Fibroblast of the conjunctiva (primary cell): ENCODE data around the gene CEP120.
"Not testable (repeated sequence)": the region's sequence is repeated elsewhere in the genome, so short reads cannot be mapped to it uniquely, and the experiment has no call there.

Source experiments
- DNase-seq: peaks from one replicate; pipeline ENCODE4 v3.0.0-alpha.2; 2010; ENCODE audit warnings: low read depth

Gene CEP120

GRCh38 chr5:123438902-123439301 lies 15.7 kb upstream of the CEP120 start:
- DNase-seq: no peak

DNA sequence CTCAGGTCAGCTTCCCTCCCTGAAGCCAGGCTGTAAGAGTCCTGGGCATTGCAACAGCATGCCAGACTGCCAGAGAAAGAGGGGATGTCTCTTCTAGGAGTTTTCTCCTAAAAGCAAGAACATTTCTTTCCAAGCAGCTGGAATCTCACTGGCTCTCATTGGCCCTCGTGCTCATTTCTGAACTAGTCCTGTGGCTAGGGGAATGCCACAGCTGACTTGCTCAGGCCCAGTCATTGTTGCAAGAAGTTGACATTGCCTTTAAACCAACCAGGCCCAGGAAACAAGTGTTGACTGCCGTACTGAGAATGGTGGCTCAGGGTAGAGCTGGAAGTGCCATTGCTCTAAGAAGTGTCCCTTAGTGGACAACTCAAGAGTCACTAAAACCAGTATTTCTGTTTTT lies 15.0 kb upstream of the CEP120 start:
- DNase-seq: no peak

- no peak for DNase-seq
Measured at GRCh38 chr5:123436201-123436600, 13.0 kb upstream of the CEP120 start.

DNA sequence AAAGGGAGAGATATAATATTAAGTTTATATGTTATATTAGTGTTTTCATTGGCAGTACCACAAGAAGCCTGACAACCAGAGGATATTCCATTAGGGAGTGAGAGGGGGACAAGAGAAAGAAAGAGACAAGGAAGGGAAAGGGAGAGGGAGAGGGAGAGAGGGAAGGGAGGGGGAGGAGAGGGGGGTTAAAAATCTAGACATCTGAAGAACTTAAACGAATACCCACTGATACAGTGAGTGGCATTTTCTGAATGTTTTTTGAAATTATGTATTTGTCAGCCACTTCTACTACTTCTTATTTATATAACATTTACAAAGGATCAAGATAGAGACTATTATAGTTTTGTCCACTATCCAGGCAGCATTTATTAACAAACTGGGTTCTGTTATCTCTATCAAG lies 11.6 kb upstream of the CEP120 start:
- DNase-seq: no peak

DNA sequence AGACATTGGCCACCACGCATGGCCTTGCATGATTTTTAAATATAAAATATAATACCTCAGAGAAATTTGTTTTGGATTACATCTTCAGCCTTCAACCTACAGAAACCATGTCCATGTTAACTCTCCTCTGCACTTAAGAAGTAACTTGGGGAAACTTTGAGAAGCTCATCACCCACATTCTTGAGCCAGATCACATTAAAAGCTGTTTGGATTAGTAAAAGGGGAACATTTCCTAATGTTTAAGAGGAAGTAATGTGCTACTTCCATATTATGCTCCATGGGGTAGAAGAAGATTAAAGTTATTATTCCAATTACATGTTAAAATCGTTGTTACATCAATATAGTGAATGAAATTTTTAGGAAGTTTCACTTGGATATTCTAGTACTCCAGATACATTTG lies 10.4 kb upstream of the CEP120 start:
- DNase-seq: no peak

DNA sequence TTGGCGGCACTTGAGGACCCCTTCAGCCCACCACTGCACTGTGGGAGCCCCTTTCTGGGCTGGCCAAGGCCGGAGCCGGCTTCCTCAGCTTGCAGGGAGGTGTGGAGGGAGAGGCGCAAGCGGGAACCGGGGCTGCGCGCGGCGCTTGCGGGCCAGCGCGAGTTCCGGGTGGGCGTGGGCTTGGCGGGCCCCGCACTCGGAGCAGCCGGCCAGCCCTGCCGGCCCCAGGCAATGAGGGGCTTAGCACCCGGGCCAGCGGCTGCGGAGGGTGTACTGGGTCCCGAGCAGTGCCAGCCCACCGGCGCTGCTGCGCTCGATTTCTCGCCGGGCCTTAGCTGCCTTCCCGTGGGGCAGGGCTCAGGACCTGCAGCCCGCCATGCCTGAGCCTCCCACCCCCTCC lies 7.2 kb upstream of the CEP120 start:
- not testable (repeated sequence) for DNase-seq

DNA sequence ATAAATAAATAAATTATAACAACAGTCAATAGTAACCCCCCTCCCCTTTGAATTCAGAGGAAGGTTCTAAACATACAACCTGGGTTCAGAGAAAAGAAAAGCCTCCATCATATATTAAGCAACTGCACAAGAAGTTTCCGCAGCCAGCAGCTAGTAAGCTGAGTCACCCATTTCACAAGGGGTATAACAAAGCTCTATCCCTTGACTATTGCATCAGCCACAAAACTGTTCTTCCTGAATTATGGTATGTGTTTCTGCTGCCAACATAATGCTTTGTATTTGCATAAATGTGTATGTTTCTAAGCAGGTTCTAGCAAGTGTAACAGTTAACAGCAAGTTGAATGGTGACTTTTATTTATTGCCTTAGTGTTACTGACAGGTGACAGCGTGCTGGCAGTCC lies 6.8 kb upstream of the CEP120 start:
- DNase-seq: peak; percentile 96

DNA sequence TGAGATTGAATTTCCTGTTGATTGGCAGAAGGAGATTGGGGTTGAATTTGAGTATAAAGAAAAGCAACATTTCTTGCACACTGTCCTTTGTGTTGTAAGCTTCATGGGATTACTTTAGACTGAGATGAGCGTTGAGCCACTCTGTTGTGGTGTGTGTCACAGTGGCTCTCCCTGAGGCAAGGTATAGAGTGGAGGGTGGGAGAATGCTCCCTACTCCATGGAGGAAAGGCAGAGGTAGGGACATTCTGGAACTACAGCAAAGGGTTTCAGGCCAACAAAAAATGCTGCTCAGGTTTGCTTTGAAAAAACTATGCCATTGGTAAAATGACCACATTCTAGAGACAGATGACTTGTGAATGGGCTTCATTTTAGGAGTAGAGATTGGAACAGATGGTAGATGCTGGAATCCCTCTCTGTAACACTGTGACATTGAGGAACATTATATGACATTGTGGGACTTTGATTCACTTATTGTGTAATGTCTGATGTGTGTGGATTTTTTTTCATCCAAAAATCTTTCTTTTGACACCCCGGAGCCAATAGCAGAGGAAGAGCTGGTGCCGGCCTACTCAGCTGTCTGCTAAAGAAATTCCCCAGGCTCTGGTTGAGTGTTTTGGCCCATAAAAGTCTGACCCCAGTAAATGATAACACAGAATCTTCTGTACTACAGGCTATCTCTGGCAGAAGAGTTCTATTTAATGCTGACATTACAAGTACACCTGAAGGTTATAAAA lies 6.2 kb upstream of the CEP120 start:
- no peak for DNase-seq

GRCh38 chr5:123428521-123429220 lies 5.5 kb upstream of the CEP120 start:
- DNase-seq: no peak

DNA sequence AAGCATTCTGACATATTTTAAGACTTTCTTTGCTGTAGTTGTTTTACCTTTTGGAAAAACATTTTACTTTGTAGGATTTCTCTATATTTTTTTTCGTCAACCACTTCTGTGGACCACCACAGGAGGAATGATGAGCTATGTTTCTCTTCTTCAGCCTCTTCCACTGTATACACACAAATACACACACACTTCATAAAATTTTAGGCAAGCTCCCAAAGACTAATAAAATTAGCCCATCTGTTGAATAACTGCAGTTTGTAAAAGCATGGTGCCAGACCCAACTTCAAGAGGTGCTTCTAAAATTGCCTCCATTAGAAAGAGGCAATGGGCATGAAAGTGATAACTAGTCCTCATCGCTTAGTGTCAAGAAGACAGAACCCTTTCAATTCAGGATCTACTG lies 4.1 kb upstream of the CEP120 start:
- DNase-seq: no peak

DNA sequence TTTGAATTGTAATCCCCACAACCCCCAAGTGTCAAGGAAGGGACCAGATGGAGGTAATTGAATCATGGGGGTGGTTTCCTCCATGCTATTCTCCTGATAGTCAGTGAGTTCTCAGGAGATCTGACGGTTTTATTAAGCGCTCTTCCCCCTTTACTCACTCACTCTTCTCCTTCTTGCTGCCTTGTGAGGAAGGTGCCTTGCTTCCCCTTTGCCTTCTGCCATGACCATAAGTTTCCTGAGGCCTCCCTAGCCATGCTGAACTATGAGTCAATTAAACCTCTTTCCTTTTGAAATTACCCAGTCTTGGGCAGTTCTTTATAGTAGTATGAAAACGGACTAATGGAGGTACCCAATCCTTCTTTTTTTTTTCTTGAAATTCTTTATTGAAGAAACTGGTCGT lies 2.2 kb upstream of the CEP120 start:
- no peak for DNase-seq

DNA sequence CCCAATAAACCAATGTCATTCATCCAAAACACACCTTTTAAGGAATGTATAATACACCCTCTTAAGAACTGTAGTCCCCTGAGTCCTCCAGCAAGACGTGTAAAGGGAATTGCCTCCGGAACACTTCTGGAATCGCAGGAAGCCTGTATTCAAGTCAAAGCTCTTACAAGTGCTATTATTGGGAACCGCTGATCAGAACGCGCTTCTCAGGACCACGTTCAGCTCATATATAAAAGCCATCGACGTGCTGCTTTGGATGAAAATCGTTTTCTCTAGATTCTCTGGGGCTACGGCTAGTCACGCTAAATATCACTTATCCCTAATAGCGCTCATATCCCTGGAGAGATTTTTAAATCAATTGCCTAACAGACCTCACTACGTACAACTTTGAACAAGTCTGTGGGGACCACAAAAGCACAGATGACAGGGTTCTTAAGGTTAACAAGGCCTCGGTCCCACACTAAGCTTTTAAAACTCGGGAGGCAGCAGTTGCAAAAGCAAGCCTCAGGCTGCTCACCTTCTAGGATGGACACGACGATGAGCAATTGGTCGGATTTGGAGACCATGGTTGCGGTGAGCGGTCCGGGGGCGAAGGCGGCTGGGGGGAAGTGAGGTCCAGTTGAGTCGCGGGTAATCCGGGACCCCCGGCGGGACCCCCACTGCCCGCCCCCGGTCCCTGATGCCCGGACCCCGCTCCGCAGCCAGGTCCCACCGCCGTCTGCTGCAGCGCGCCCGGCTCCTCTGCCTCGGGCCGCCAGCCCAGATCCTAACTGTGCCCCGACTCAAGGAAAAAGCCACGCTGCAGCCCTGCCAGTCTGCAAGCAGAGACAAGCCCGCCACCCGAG lies 548 bp downstream of the CEP120 start:
- DNase-seq: peak; percentile 6

- DNase-seq: no peak
Measured at GRCh38 chr5:123421773-123422172, 1.4 kb downstream of the CEP120 start.

DNA sequence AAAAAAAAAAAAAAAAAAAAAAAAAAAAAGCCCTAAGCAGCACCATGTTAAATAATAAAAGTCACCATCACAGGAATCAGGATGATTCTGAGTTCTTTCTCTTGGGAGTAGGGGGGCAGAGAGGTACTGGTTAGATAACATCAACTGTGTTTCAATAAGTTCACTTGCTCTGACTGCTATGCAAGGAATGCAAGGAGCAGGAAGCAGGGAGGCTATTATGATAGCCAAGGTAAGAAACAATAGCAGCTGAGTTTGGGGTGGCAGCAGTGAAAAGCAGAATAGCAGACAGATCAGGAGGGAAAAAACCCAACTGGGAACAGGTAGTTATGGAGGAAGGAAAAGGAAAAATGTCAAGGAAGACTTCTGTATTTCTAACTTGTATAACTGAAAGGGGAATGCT lies 8.2 kb downstream of the CEP120 start:
- no peak for DNase-seq

DNA sequence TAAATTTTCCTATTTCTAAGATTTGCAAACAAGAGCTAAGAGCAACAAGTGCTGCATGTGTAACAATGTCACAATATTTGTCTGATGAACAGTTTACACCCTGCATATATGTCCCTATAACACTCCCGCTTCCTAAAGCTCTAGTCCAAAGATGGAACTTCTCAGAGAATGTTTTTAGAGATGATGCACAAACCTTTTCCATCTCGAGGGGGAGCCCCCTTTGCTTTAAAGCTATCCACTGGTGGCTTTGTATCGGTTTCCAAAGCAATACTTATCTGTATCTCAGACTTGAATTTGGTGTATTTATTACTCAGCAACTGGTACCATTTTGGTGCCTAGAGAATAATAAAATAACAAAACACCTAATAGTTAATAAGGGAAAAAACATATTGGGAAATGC lies 11.0 kb downstream of the CEP120 start:
- DNase-seq: no peak

GRCh38 chr5:123401999-123402398 lies 21.2 kb downstream of the CEP120 start:
- not testable (repeated sequence) for DNase-seq

DNA sequence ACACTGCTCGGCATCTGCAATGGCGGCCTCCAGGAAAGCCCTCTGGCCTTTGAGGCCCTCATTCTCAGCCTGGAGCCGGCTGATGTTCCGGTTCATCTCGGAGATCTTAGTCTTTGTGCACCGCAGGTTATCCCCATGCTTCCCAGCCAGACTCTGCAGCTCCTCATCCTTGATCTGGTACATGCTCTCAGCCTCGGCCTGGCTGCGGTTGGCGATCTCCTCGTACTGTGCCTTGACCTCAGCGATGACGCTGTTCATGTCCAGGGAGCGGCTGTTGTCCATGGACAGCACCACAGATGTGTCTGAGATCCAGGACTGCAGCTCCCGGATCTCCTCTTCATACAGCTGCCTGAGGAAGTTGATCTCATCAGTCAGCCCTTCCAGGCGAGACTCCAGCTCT lies 21.9 kb downstream of the CEP120 start:
- no peak for DNase-seq

DNA sequence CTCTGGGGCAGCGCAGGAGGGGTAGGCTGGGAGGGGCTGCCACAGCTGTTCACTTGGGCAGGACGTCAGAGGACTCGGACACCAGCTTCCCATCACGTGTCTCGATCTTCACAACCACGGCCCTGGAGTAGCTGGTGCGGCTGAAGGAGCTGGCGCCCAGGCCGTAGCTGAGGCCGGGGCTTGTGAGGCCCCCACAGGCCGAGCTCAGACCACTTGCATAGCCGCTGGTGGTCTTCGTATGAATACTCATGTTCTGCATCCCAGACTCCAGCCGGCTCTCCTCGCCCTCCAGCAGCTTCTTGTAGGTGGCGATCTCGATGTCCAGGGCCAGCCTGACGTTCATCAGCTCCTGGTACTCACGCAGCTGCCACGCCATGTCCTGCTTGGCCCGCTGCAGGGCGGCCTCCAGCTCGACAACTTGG lies 22.3 kb downstream of the CEP120 start:
- not testable (repeated sequence) for DNase-seq

- no peak for DNase-seq
Measured at GRCh38 chr5:123398058-123398733, 25.0 kb downstream of the CEP120 start.

DNA sequence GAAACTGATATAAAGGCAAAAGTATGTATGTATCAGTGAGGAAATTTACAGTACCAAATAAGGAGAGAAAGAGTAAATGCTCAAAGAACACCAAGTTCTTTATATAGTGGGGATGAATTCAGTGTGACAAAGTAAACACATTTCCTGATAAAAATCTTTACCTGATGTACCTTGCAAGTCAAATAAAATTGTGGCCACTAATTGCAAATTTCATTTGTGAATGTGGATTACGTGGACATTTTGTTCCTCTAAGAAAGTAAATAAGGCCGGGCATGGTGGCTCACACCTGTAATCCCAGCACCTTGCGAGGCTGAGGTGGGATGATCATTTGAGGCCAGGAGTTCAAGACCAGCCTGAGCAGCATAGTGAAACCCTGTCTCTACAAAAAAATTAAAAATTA lies 25.7 kb downstream of the CEP120 start:
- no peak for DNase-seq

GRCh38 chr5:123391009-123391408 lies 32.2 kb downstream of the CEP120 start:
- no peak for DNase-seq

- no peak for DNase-seq
Measured at GRCh38 chr5:123389794-123390193, 33.4 kb downstream of the CEP120 start.
